NCI-H2227 (cell line): ENCODE results near the gene ENHO.

Experiments used
- DNase-seq: peaks from one replicate; lab custom pipeline; 2025; ENCODE audit not compliant: unreplicated experiment; lab: John Stamatoyannopoulos, UW

ENHO gene

DNA sequence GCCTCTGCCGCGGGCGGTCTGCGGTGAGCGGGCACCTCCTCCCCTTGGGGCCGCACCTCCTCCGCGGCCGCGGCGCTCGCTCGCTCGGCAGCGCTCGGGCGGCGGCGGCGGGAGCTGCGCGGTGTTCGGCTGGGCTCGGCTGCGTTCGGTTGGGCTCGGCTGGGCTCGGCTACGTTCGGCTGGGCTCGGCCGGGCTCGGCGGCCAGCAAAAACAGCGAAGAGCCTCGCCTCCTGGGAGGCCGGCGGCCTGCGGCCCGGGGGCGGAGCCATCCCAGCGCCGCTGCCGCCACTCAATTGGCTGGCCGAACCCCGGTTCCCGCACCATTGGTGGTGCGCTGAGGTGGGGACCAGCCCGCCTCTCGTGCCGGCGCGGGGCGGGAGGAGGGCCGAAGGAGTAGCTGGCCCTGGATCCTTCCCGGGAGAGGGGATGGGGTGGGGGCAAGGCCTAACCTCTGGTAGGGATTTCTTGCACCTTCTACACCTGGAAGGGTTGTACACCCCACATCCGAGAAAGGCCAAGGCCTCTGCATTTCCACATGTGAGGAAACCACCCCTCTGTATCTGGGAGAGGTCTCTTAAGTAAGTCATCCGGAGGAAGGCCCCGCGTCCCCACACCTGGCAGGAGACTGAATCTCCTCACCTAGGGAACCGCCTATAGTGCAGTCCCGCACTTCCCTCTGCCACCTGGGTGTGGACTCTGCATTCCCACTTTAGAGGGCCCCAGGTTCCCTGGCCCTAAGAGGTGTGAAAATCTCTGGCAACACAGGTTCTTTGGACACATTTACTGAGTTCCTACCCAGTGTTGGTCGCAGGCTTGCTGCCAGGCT, at the start of gene ENHO:
Gene ENHO (minus strand): TSS at position 20 of the 827 bp plus-strand sequence. CDS start 1,295 bp downstream, outside the sequence.
- DNase-seq = peak; percentile 91

DNA sequence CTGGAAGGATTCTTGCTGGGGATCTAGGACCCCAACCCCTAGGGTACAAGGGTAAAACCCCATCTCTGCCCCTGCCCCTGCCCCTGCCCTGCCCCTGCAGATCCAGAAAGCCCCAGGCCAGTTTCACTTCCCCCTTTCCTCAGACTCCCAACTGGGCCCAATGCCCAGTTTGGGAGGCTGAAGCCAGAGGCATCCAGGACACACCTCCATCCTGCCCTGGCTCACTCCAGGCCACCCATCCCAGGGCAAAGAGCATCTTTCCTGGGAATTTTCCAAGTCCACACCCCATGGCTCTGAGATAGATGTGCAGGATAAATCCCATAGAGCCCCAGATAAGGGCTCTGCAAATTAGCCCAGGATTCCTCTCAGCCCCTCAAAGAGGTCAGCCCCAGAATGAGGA, 49.3 kb upstream of the ENHO start:
- DNase-seq = no peak

GRCh38 chr9:34571481-34571810, 48.7 kb upstream of the ENHO start:
- DNase-seq = no peak

DNA sequence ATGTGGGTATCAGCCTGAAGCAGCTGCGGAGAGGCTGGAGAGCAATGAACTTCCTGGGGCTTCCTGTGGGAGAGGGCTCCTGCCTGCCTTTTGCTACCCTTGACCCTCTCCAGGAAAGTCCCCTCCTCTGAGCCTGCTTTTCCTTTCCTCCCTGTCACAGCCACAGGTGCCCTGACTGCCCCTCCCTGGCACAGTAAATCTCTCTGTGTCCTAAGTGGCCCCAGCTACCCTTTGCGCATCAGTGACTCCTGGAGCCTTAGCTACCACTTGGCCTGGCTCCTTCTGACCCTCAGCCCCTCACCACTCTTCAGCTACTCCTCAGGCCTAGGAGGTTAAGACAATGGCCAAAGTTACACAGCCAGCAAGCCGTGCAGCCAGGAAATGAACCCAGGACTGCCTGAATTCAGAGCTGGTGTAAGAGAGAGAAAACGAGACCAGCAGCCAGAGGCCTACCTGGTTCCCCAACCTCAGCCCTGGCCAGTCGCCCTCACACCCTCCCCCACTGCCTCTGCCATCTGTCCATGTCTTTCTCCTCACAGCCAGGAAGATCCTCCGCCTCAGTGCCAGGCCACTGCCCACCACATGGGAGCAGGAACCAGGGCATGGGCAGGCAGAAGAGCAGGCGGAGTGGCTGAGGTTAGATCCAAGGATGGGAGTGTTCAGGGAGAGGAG, 48.2 kb upstream of the ENHO start:
- no peak for DNase-seq

DNA sequence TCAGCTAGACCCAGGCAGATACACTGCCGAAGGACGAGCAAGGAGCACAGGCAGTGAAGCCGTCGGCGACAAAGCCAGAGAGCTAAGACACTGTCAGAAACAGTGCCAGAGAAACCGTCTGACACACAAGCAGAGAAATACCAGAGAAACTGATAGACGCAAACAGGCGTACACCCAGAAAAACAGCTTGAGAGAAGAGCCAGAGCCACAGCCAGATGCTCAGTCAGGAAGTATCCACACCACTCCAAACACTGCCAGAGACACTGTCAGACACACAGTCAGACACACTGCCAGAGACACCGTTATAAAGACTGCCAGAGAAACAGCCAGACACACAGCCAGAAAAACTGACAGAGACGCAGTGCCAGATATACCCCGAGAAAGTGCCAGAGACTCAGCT, 47.6 kb upstream of the ENHO start:
- no peak for DNase-seq

DNA sequence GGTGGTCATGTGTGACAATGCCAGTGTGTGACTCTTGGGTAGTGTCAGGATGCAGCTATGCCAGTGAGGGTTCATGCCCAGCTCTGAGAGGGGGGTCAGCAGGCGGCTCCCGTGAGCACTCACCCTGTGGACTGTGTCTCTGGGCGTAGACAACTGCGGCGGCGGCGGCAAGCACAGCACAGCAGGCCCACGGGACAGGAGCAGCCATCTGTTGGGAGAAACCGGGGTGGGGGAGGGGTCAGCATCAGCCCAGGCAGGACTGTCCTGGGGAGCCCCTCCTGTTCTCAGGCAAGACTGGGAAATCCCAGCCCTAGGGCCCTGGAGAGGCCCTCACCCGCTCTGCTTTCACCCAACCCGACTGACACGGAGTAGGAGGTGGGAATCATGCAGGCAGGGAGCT, 46.0 kb upstream of the ENHO start:
- peak; percentile 6 for DNase-seq

DNA sequence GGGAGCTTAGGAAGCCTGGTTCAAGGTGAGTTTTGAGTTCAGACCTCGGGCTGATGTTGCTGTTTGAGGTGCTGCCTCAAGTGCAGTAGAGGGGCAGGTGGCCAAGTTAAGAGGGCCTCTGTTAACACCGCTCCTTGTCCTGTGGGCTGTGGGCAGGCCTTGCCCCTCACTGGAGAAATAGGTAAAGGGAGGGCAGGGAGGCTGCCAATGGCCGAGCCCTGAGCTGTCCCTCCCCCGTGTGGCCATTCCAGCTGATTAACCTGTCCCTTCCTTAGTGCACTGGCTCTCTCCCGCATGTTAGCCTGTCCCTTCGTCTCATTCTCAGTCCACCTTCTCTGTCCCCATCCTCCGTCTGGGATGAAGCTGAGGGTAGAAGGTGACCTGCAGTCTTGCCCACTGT, 45.3 kb upstream of the ENHO start:
- no peak for DNase-seq

- no peak for DNase-seq
Measured at GRCh38 chr9:34566972-34567371, 44.2 kb upstream of the ENHO start.

DNA sequence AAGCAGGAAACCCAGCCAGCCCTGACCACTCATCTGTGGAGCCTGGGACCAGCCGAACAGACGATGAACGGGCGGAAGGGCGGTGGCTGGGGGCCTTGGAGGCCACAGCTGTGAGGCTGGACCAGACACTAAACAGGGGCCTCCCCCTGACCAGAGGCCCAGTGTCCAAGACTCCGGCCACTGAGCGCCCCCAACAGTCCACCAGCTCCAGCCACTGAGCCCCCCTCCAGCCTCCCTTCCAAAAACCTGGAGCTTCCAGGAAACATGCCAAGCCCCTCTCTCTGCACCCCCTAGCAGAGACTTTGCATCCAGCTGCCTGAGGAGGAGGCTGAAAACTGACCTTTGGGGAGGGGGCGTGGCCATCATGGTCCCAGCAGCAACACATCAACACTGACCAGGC, 43.5 kb upstream of the ENHO start:
- DNase-seq = no peak

- DNase-seq = no peak
Measured at GRCh38 chr9:34565856-34566255, 43.1 kb upstream of the ENHO start.

DNA sequence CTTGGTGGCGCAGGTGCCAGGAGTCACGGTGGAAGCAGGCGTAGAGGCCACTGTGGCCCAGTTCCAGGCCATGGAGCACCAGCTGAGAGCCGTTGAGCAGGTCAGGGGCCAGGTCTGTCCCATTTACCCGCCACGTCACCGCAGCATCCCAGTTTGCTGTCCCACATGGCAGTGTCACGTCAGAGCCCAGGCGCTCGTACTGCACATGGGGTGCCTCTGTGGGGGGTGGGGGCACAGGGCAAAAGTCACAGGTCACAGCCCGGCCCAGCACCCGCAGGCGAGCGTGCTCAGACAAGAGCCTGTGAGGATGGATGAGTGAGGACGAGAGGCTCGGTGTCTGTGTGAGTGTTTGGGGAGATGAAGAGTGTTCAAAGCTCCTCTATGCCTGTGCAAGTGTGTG, 41.8 kb upstream of the ENHO start:
- DNase-seq = no peak

GRCh38 chr9:34563262-34563661, 40.5 kb upstream of the ENHO start:
- no peak for DNase-seq

DNA sequence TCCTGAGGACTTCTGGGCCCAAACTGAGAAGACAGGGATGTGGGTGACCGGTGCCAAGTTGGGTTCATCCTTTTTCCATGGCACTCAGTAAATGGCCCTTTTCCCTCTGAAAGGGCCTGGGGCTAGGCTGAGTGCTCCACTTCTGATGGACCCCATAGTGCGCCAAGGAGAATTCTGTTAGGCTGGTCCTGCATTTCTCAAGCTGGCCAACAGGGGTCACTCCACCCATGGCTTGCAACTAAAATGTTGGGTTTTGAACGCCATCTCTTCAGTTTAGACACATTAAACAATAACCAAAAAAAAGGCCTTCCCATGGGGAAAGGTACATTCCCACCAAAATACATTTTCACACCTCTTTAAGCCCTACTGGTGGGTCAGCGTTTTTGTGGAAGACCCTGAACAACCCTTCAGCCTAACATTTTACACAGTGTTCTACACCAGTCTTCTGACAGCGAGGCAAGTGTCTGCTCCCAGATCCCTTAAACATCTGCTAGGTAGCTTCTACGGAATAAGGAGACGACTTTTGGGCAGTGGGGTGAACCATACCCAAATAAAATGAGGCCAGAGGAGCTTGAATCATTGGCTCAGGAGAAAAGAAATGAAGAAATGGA, 39.5 kb upstream of the ENHO start:
- DNase-seq = no peak

DNA sequence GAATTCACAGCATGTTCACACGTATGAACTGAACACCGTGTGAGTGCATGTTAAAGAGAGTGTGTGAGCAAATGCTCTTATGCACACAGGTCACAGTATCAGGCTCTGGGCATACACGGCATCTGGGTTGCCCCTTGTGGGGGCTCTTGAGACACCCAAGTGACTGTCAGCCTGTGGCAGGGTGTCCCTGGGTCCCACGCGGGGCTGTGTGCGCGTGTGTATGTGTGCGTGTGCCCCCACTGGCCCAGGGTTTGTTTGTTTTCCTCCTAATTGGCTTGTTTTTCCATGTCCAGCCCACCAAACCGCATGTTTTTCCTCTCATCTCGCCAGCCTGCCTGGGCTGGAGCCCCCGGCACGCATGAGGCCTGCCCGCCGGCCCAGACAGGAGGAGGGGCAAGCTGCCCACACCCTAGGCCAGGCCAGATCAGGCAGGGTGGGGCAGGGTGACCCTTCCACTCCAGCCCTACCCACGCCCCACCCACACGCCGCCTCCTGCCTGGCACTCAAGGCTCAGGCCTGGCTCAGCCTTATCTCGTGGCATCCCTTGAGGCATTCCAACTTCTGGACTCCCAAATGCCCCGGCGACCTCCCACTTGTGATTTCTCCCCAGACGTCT, 37.9 kb upstream of the ENHO start:
- DNase-seq = no peak

DNA sequence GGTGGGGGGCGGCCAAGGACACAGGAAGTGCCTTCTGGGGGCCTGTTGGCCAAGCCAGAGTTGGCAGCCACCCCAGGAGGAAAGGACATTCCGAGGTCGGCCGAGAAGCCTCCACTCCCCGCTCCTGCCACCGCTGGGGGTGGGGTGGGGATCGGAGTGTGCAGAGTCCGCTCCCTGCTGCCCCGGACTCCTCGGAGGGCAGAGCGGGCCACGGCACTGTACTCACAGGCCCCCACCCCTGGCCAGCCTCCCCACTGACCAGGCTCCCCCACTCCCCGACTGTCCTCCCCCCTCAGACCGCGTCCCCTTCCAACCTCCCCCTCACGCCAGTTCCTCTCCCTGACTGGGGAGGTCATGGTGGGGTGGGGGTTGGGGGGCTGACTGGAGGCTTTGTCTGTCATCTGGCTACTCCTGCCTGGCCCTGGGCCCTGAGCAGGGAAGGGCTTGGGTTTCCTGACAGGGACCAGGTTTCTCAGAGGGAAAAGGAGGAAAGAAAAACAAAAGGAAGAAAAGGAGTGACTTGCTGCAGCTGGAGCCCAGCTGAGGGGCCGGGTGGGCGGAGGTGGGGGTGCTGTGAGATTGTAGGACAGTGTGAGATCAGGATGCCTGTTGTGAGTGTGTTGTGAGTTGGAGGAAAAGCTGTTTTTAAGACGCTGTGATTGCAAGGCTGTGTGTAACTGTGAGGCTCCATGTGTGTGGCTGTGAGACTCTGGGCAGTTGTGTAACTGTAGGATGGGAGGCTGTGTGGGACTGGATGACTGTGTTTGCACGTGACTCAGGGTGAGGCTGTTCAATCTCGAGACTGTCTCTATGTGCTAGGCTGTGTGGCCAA, 37.0 kb upstream of the ENHO start:
- no peak for DNase-seq

GRCh38 chr9:34558919-34559623, 36.3 kb upstream of the ENHO start:
- DNase-seq = no peak

GRCh38 chr9:34558364-34558763, 35.6 kb upstream of the ENHO start:
- no peak for DNase-seq

GRCh38 chr9:34557426-34558321, 34.9 kb upstream of the ENHO start:
- DNase-seq = no peak

GRCh38 chr9:34556949-34557348, 34.2 kb upstream of the ENHO start:
- DNase-seq = no peak
